HG03520 (cell line): ENCODE data around the gene CDK6.

Experiments
- ATAC-seq: cut with Tn5 transposase; IDR thresholded peaks from one replicate; pipeline ENCODE4 v1.9.1; 2021; ENCODE audit warnings: mild to moderate bottlenecking, moderate library complexity; ENCODE audit not compliant: unreplicated experiment

CDK6 gene

GRCh38 chr7:92652536-92652935 lies 183.8 kb downstream of the CDK6 start:
- ATAC-seq, result no peak

DNA sequence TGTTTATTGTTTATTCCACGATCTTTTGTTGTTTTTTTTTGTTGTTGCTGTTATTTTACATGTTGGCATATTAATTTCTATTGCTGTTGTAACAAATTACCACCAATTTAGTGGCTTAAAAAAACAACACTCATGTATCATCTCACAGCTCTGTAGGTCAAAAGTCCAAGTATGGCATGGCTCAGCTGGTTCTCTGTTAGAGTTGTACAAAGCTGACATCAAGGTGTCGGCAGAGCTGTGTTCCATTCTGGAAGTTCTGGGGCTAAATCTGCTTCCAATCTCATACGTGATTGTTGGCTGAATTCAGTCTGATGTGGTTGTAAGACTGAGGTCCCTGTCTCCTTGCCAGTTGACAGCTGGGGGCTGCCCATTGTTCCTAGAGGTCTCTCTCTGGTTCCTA lies 186.0 kb downstream of the CDK6 start:
- ATAC-seq, result no peak

GRCh38 chr7:92648067-92648466 lies 188.3 kb downstream of the CDK6 start:
- peak; percentile 70 for ATAC-seq

DNA sequence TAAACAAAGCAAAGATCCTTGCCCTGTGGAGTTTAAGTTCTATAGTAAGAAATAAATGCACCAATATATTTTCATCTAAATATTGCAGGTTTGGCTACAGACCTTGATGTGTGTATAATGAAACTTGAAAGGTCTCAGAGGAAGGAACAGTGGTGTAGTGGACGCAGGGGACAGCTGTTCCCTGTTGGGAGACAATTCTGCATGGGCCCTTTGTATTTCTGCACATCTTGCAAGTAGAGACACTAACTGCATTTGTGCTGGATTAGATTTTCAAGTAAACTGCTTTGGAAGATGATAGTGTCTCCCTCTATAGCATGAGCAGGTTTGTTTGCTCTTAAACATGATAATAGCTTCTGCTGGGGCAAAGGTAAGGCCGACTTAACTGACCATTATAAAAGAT lies 188.7 kb downstream of the CDK6 start:
- no peak for ATAC-seq

- peak; percentile 29 for ATAC-seq
Observed at GRCh38 chr7:92647011-92647625, 189.3 kb downstream of the CDK6 start.

DNA sequence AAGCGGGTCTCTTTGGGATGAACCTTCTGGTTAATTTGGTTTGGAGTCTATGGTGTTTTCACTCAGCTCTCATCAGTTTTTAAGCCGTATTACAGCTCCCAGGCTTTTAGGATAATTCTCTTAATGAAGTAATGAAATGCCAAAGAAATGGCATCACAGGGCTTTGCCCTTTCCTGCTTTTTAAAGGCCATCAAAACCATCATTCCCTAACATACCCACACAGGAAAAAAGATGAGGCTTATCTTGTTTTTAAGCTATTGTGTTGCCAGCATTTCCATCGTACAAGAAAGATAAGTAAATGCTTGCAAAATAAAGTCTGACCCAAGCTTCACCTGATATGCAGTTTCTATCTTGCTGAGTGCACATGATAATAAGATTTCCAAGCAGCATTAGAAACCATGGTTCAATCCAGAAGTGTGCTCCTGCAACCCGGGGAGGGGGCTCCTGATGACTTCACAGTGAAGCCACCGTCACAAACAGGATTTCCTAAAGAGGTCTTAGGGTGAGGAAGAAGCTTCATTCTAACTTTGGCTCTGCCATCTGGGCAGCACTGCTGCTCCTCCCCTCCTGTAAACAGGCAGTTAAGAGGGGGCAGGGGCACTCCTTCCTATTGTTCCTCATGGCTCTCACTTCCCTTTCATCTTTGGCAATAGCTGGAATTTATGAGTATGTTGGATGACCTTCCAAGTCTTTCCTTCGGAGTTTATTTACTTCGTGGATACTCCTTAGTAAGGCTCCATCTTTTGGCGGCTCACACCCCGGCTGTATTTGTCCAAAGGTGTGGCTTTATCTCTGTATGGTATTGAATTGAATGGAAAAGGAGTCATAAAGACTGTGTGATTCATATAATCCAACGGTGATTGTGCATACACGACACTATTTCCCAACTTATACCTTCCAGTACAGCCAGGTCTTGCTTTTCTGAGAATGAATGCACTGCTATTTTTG lies 191.0 kb downstream of the CDK6 start:
- ATAC-seq, result no peak

DNA sequence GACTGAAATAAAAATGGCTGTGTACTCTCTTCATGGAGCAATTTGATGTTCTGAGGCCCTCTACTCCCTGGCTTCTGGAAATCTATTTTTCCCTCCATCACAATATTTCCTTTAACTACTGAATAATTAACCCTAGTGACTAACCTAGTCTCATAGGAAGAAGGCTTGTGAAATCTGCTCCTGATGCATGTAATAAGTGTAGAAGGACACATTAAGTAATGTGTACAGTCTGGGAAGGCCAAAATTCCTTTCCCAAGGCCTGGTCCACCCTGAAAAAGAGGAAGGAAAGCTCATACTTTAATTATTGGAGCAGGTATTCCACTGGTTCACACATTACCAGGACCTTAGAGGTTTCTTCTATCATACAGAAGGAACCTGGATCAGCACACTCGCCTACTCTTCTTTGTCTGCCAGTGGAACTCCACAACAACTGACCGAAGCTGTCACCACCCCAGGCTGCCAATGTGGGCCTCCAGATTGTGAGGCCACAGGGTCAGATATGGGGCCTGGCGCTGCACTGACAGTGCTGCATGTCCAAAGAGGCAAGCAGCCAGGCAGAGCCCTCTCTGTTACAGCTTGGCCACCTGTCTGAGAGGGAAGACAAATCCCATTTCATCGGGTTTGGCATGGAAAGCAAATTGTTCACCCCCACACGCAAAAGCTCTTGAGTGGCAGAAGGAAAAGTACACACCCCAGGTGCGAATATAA lies 191.8 kb downstream of the CDK6 start:
- ATAC-seq, result no peak

DNA sequence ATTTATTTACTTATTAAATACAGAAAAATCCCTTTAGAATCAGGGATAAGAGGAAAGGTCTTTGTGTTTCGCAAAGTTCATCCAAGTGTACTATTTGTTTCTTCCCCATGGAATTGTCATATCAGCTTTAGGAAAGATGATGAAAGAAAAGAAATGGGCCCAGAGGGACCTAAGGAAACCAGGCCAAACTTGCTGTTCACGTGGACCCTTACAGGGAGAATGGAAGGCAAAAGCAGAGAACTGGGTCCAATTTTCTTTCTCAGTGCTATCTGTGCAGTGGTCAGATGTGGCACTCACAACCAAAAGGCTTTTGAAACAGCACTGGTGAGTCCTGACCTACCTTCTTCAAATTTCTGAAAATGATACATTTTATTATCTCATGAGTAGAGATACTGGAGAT lies 192.6 kb downstream of the CDK6 start:
- no peak for ATAC-seq

GRCh38 chr7:92641921-92642511 lies 194.4 kb downstream of the CDK6 start:
- ATAC-seq, result peak; percentile 84

GRCh38 chr7:92639966-92640365 lies 196.4 kb downstream of the CDK6 start:
- no peak for ATAC-seq

DNA sequence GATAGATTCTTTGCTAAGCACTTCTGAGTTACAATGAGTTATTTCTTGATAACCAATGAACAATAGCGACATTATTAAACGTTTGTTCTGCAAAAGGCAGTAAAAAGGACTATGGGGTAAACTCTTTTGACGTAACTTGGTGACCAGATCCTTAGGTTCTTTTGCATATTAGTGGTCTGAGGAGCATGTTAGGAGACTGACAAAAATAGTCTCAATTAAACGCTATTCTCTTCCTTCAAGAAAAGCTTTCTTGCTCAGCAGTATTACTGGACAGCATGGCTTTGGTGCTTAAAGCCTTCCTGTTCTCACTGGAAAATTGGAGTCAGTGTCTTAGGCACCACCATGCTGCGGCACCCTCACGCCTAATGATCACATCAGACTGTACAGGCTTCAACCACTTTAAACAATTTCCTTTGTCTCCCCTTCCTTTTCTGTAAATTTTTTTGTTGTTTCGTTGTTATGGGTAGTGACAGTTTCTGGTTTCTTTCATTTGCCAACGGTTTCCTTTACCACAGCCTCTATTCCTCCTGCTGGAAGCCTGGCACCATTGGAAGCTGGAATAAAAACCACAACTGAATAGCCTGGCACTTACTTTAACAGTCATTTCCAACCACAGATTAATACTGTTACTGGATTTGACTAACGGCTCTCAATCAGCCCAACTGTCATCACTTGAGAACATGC lies 197.0 kb downstream of the CDK6 start:
- no peak for ATAC-seq

DNA sequence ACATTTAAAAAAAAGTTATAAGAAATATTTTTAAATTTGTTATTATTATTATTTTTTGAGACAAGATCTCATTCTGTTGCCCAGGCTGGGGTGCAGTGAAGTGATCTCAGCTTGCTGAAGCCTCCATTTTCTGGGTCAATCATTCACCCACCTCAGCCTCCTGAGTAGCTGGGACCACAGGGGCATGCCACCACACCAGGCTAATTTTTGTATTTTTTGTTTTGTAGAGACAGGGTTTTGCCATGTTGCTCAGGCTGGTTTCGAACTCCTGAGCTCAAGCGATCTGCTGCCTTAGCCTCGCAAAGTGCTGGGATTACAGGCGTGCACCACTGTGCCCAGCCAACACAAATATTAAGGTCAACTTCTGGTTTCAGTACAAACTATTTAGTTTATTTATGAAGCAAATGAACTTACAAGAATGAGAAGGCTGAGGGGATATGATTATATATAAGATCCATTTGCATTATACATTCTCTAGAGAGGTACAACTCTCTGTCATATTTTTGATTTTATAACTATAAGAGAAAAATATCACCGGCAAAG lies 200.3 kb downstream of the CDK6 start:
- ATAC-seq, result no peak

- no peak for ATAC-seq
Observed at GRCh38 chr7:92635538-92635937, 200.8 kb downstream of the CDK6 start.

GRCh38 chr7:92634924-92635519 lies 201.4 kb downstream of the CDK6 start:
- peak; percentile 38 for ATAC-seq

GRCh38 chr7:92634205-92634604 lies 202.2 kb downstream of the CDK6 start:
- ATAC-seq, result no peak

- ATAC-seq, result no peak
Observed at GRCh38 chr7:92633211-92633906, 203.0 kb downstream of the CDK6 start.

DNA sequence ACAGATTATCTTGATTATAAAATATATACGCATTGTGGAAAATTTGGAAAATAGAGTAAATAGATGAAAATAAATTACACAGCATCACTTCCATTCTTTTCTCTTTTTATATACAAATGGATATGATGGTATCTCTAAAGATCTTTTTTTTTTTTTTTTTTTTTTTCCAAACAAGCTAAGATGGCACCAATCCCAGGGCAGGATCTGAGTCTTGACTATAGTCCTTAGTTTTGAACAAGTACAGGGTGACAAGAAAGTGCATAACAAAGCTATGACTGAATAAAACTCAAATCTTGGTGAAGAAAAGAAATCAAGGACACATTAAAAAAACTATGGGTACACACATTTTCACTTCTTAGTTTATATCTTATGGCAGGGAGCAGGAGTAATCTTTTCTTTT lies 203.6 kb downstream of the CDK6 start:
- no peak for ATAC-seq

- peak; percentile 17 for ATAC-seq
Observed at GRCh38 chr7:92631850-92632487, 204.4 kb downstream of the CDK6 start.
